ENCODE data around the gene FSTL4.
A peak's percentile ranks its signal among the peaks of the same experiment; 100 is the strongest.

FSTL4 gene

GRCh38 chr5:133472829-133473228, 139.5 kb downstream of the FSTL4 start:
- DNase-seq: no peak

GRCh38 chr5:133471699-133472098, 140.6 kb downstream of the FSTL4 start:
- no peak for DNase-seq

GRCh38 chr5:133470841-133471240, 141.5 kb downstream of the FSTL4 start:
- peak; percentile 38 for DNase-seq

- no peak for DNase-seq
Measured at GRCh38 chr5:133469846-133470245, 142.5 kb downstream of the FSTL4 start.

GRCh38 chr5:133469252-133469651, 143.1 kb downstream of the FSTL4 start:
- no peak for DNase-seq

GRCh38 chr5:133468596-133468995, 143.7 kb downstream of the FSTL4 start:
- DNase-seq: peak; percentile 37

GRCh38 chr5:133467826-133468463, 144.4 kb downstream of the FSTL4 start:
- no peak for DNase-seq

- DNase-seq: no peak
Measured at GRCh38 chr5:133467335-133467779, 145.0 kb downstream of the FSTL4 start.

- no peak for DNase-seq
Measured at GRCh38 chr5:133466556-133467334, 145.6 kb downstream of the FSTL4 start.

GRCh38 chr5:133464013-133464412, 148.3 kb downstream of the FSTL4 start:
- no peak for DNase-seq

GRCh38 chr5:133461796-133462516, 150.4 kb downstream of the FSTL4 start:
- no peak for DNase-seq

- DNase-seq: no peak
Measured at GRCh38 chr5:133460172-133460758, 152.1 kb downstream of the FSTL4 start.

- no peak for DNase-seq
Measured at GRCh38 chr5:133459474-133460160, 152.7 kb downstream of the FSTL4 start.

GRCh38 chr5:133458435-133458834, 153.9 kb downstream of the FSTL4 start:
- DNase-seq: no peak

GRCh38 chr5:133457439-133458355, 154.6 kb downstream of the FSTL4 start:
- peak; percentile 9 for DNase-seq

- peak; percentile 75 for DNase-seq
Measured at GRCh38 chr5:133456933-133457402, 155.4 kb downstream of the FSTL4 start.

- no peak for DNase-seq
Measured at GRCh38 chr5:133455676-133456075, 156.7 kb downstream of the FSTL4 start.

GRCh38 chr5:133454442-133454841, 157.9 kb downstream of the FSTL4 start:
- DNase-seq: no peak

- no peak for DNase-seq
Measured at GRCh38 chr5:133453831-133454230, 158.5 kb downstream of the FSTL4 start.

- no peak for DNase-seq
Measured at GRCh38 chr5:133453084-133453780, 159.1 kb downstream of the FSTL4 start.

- no peak for DNase-seq
Measured at GRCh38 chr5:133451926-133452325, 160.4 kb downstream of the FSTL4 start.

All from inflammatory macrophage treated with lipopolysaccharide for 4 hours (primary cell).